Measurements from ENCODE around the gene CFAP299.

Gene CFAP299

GRCh38 chr4:80463509-80463908 lies 128.0 kb downstream of the CFAP299 start:
- H3K4me3 ChIP-seq (ENCODE audit: insufficient read depth, low read length, poor library complexity, severe bottlenecking) = no peak overlapping the region
- no peak overlapping the region for H3K4me2 ChIP-seq (ENCODE audit: low read depth, low read length, poor library complexity, severe bottlenecking)
- peak overlapping the region; percentile 19 for H2AFZ ChIP-seq (ENCODE audit: low read depth, low read length, severe bottlenecking)

DNA sequence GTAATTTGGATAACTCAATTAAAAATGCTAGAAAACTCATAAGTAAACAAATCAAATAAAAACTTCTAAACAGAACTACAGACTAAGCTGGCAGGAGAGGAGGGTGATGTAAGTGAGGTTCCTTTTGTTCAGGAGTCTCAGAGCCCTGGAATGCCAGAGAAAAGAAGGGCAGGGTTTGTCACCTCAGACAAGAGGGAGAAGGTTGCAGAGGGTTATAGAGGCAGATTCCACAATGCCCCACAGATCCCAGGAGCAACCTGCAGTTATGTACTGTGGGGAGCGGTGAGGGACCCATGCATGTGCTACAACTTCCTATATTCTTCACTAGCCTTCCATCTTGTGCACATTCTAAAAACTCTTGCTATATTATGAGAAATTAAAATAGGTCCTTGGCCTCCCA lies 129.7 kb downstream of the CFAP299 start:
- Histone ChIP-seq H3K27me3 (ENCODE audit: low read length) (no peaks in the 10 kb centered on the region), H2AFZ (ENCODE audit: low read depth, low read length, severe bottlenecking) (no peak overlapping the region), H3K36me3 (ENCODE audit: low read length) (no peaks in the 10 kb centered on the region), H3K9ac (ENCODE audit: low read length) (no peak overlapping the region), H3K4me3 (ENCODE audit: insufficient read depth, low read length, poor library complexity, severe bottlenecking) (no peak overlapping the region), H3K79me2 (ENCODE audit: insufficient read depth, low read length) (no peaks in the 10 kb centered on the region), H3K9me2 (replicated peaks; ENCODE audit: insufficient read depth, low read length) (no peaks in the 10 kb centered on the region), H3K27ac (ENCODE audit: low read depth, low read length) (no peak overlapping the region), H3F3A (ENCODE audit: insufficient read depth) (no peaks in the 10 kb centered on the region), H3K4me2 (ENCODE audit: low read depth, low read length, poor library complexity, severe bottlenecking) (no peak overlapping the region), H3K9me3 (ENCODE audit: insufficient read depth, low read length) (no peaks in the 10 kb centered on the region), H4K20me1 (ENCODE audit: low read depth, low read length) (no peaks in the 10 kb centered on the region)
- no peak for TF ChIP-seq EZH2phosphoT487 (conservative IDR thresholded peaks at IDR 0.05; ENCODE audit: low read length)
- TF ChIP-seq, protein P1, sequence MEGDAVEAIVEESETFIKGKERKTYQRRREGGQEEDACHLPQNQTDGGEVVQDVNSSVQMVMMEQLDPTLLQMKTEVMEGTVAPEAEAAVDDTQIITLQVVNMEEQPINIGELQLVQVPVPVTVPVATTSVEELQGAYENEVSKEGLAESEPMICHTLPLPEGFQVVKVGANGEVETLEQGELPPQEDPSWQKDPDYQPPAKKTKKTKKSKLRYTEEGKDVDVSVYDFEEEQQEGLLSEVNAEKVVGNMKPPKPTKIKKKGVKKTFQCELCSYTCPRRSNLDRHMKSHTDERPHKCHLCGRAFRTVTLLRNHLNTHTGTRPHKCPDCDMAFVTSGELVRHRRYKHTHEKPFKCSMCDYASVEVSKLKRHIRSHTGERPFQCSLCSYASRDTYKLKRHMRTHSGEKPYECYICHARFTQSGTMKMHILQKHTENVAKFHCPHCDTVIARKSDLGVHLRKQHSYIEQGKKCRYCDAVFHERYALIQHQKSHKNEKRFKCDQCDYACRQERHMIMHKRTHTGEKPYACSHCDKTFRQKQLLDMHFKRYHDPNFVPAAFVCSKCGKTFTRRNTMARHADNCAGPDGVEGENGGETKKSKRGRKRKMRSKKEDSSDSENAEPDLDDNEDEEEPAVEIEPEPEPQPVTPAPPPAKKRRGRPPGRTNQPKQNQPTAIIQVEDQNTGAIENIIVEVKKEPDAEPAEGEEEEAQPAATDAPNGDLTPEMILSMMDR (IDR thresholded peaks at IDR 0.05; ENCODE audit: insufficient read depth, low read length, poor library complexity, severe bottlenecking) = no peak

More at GRCh38 chr4:80463509-80463908, 128.0 kb downstream of the CFAP299 start:
- Histone ChIP-seq H3K79me2 (ENCODE audit: insufficient read depth, low read length) (no peaks in the 10 kb centered on the region), H3K27ac (ENCODE audit: low read depth, low read length) (no peak overlapping the region), H3K9me3 (ENCODE audit: insufficient read depth, low read length) (no peaks in the 10 kb centered on the region), H3K36me3 (ENCODE audit: low read length) (no peaks in the 10 kb centered on the region), H3K9me2 (replicated peaks; ENCODE audit: insufficient read depth, low read length) (no peaks in the 10 kb centered on the region), H3F3A (ENCODE audit: insufficient read depth) (no peaks in the 10 kb centered on the region), H4K20me1 (ENCODE audit: low read depth, low read length) (no peaks in the 10 kb centered on the region), H3K9ac (ENCODE audit: low read length) (no peak overlapping the region), H3K27me3 (ENCODE audit: low read length) (no peaks in the 10 kb centered on the region)
- TF ChIP-seq EZH2phosphoT487 (conservative IDR thresholded peaks at IDR 0.05; ENCODE audit: low read length) = no peak
- TF ChIP-seq, protein P1 (IDR thresholded peaks at IDR 0.05; ENCODE audit: insufficient read depth, low read length, poor library complexity, severe bottlenecking) = no peak

DNA sequence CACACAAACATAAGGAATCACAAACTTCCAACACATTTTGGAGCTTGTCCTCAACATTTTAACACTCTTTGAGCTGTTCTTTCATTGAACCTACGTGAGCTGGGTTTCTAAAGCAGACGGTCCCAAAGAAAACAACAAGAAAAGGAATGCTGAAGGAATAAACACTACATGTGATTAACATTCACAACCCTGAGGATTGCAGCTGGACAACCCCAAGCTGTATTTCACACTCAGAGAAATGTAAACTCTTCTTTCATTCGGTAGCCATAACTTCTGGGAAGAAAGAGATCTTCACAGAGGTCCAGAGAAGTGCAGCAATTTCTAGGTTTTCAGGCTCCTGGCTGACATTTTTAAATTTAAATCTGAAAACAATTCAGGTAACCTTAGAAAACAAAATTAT lies 130.2 kb downstream of the CFAP299 start:
- no peak overlapping the region for H2AFZ ChIP-seq (ENCODE audit: low read depth, low read length, severe bottlenecking)
- no peak overlapping the region for H3K9ac ChIP-seq (ENCODE audit: low read length)
- no peaks in the 10 kb centered on the region for H3F3A ChIP-seq (ENCODE audit: insufficient read depth)
- no peaks in the 10 kb centered on the region for H3K9me2 ChIP-seq (replicated peaks; ENCODE audit: insufficient read depth, low read length)
- H3K79me2 ChIP-seq (ENCODE audit: insufficient read depth, low read length) = no peaks in the 10 kb centered on the region
- no peaks in the 10 kb centered on the region for H3K9me3 ChIP-seq (ENCODE audit: insufficient read depth, low read length)
- no peaks in the 10 kb centered on the region for H4K20me1 ChIP-seq (ENCODE audit: low read depth, low read length)
- H3K27me3 ChIP-seq (ENCODE audit: low read length) = no peaks in the 10 kb centered on the region
- H3K36me3 ChIP-seq (ENCODE audit: low read length) = no peaks in the 10 kb centered on the region
- H3K4me2 ChIP-seq (ENCODE audit: low read depth, low read length, poor library complexity, severe bottlenecking) = no peak overlapping the region
- no peak overlapping the region for H3K4me3 ChIP-seq (ENCODE audit: insufficient read depth, low read length, poor library complexity, severe bottlenecking)
- no peak overlapping the region for H3K27ac ChIP-seq (ENCODE audit: low read depth, low read length)
- TF ChIP-seq, protein P1 (IDR thresholded peaks at IDR 0.05; ENCODE audit: insufficient read depth, low read length, poor library complexity, severe bottlenecking) = no peak
- no peak for TF ChIP-seq EZH2phosphoT487 (conservative IDR thresholded peaks at IDR 0.05; ENCODE audit: low read length)
